ENCODE data around the gene TANK.

DNA sequence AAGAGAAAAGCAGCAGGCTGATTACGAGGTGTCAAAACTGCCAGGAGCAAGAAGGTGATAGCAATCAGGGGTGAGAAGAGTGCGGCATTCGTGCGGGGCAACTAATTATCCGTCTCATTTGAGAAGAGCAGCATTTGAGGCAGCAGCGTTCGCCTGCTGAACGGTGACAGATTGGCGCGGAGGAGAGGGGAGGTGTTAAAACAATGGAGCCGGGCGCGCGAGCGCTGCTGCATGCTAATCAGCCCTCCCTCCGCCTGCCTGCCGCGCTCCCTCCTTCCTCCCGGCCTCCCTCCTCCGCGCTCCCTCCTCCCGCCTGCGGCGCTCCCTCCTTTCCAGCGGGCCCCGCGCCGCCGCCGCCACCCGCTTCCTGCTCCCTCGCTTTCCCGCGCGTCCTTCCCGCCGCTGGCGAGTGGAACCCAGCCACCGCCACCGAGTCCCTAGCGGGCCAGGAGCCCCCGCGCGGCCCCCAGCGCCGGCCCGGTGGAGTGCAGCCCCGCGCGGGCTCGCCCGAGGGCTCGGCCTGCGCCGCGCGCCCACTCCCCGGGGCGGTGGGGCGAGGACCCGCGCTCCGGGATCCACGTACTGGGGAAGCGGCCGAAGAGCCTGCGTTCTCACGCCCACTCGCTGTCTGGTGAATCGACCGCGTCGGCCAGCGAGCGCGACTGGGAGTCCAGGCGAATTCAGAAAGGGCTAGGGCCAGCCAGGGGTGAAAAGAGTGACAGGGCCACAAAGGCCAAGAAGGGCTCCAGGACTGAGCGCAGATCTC, 78.5 kb downstream of the TANK start:
- TF ChIP-seq EP300 (IDR thresholded peaks at IDR 0.05) (no peak), POLR2AphosphoS5 (IDR thresholded peaks at IDR 0.05) (peak in 1 of 2 donors; percentile 11)
- TF ChIP-seq, protein P1, sequence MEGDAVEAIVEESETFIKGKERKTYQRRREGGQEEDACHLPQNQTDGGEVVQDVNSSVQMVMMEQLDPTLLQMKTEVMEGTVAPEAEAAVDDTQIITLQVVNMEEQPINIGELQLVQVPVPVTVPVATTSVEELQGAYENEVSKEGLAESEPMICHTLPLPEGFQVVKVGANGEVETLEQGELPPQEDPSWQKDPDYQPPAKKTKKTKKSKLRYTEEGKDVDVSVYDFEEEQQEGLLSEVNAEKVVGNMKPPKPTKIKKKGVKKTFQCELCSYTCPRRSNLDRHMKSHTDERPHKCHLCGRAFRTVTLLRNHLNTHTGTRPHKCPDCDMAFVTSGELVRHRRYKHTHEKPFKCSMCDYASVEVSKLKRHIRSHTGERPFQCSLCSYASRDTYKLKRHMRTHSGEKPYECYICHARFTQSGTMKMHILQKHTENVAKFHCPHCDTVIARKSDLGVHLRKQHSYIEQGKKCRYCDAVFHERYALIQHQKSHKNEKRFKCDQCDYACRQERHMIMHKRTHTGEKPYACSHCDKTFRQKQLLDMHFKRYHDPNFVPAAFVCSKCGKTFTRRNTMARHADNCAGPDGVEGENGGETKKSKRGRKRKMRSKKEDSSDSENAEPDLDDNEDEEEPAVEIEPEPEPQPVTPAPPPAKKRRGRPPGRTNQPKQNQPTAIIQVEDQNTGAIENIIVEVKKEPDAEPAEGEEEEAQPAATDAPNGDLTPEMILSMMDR (IDR thresholded peaks at IDR 0.05) = peak in 1 of 6 experiments; percentile 17
